HG03025 (cell line): Measurements from ENCODE around the gene SPATA24.

Experiments
- ATAC-seq: cut with Tn5 transposase; IDR thresholded peaks from one replicate; pipeline ENCODE4 v1.9.1; 2021; ENCODE audit warnings: mild to moderate bottlenecking, moderate library complexity; ENCODE audit not compliant: unreplicated experiment, low FRiP score

SPATA24 gene

DNA sequence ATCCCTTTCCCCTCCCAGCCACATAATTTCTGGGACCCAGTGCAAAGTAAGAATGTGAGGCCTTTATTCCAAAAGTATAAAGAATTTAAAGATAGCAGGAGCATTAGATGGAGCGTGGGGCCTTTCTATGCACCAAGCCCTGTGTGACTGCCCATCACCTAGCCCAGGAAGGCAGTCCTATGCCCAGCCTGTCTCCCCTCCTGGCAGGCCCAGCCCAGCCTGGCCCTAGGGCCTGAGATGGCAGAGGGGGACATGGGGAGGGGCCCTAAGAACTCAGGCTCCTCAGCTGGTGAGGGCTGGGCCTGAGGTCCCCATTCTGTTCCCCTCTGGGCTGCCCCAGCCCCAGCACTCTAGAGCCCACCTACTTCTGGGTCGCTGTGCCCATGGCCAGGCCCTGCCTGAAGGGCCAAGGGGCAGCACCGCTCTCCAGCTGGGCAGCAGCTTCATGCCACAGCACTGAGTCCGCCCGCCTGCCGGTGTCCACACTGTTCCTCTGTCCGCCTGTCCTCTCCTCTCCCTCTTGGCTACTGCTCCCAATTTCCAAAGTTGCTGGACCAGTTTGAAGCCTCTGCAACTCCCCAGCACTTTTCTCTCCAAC, 19.8 kb downstream of the SPATA24 start:
- ATAC-seq = no peak

DNA sequence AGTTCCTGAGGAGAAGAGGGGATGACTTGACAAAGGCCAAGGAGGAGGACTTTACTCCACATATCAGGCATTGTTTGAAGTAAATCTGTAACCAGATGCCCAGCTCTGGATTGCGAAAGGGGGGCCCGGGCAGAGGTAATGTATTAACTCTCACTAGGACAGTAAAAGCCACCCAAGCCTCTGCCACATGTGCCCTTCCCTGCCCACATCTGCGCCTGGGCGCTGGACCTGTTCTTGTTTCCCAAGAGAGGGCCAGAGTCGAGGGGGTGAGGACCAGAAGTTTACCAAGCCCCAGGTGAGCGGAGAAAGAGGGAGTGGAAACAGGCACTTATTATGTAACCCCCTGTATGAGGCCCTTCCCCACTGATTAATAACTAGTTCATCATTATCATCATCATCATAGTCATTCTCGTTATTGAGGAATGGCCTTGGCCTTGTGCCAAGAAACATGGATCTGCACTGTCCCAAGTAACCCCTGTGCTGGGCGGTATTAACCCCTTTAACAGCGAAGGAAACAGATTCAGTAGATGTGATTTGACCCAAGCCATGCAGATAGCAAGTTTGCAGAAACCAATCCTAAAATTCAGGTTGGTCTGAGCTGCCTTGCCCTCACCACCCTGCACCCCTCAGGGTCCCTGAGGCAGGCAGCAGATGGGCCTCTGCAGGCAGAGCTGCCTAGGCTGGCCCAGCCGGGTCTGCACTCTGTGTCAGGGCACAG, 20.5 kb downstream of the SPATA24 start, which contains the start of gene SLC23A1:
TSS of gene SLC23A1 (minus strand) at position 23 of the 718 bp plus-strand sequence. CDS start 44 bp downstream, outside the sequence.
- ATAC-seq = no peak

- no peak for ATAC-seq
These were observed 21.1 kb downstream of the SPATA24 start for GRCh38 chr5:139382807-139383206.

GRCh38 chr5:139381837-139382761, 21.8 kb downstream of the SPATA24 start:
- no peak for ATAC-seq

DNA sequence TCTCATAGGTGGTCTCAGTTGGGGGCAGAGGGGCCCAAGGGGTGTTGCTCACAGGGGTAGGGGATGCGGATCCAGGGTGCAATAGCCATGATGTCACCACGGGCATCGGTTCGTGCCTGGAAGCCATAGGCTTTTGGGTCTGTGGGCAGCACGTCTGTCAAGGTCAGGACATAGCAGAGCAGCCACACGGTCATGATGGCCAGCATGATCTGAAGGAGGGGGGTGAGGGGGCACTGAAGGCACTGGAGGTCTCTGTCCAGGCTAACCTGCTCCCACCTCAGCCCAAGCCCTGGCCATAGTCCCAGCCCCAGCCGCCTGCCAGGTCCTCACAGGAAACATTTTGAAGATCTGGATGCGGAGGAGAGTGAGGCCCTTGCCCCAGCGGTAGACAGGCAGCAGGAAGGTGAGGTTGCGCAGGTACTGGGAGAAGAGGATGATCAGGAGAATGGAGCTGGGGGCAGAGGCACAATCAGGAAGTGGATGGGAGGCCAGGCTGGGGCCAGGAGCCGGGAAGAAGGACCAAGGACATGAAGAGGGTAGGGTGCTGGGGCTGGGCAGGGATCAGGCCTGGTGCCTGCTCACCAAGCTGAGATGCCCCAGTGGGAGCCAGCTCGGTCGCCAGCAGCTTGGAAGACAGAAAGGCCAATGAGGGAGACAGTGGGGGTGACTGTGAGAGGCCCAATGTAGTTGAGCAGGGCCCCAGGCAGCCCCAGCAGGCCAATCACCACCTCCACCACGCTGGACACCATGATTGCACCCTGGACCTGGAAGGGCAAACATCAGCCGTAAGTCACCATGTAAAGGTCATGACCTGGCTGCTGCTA, 24.1 kb downstream of the SPATA24 start:
- ATAC-seq = no peak

- no peak for ATAC-seq
These were observed 24.9 kb downstream of the SPATA24 start for GRCh38 chr5:139378941-139379361.

DNA sequence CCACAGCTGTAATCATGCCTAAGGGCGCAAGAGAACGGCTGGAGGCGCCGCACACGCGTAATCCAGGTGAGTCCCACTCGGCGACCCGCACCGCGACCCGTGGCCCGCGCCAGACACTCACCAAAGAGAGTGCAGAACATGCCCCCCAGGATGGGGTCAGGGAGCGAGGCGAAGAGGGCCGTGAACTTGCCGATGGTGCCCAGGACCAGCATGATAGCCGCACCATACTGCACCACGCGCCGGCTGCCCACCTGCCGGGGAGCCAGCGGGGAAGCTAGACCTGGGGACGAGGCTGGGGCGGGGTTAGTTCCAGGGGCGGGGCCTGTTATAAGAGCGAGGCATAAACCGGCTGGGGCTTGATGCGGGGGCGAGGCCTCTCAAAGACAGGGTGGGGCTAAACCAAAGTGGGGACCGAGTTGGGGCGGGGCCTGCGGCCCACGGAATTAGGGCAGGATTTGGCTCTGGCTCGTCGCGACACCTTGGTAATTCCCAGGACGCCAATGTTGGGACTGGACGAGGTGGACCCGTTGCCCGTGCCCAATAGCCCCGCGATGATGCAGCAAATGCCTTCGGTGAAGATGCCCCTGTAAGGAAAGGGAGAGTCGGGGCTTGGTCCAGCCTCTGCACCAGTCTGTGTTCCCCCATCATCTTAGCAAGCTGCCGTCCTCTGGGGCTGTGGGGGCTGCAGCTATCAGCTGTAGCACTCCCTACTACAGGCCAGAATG, 25.6 kb downstream of the SPATA24 start:
- ATAC-seq = no peak

DNA sequence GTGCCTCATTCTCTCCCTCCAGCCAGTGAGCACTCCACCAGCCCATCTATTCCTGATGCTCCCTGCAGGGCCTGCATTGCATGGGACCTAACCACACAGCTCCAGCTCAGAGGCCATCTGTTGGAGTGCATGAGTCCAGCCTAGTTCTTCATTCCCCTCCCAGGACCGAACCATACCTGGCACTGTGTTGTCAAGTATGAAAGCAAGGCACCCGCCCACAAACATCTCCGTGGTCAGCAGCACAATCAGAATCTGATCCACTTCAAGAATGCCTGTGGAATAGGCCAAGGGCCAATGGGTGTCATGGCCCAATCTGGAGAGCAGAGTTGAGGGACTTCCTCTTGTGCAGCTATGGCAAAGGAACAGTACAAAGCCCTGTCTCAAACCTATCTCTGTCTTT, 26.7 kb downstream of the SPATA24 start:
- no peak for ATAC-seq

DNA sequence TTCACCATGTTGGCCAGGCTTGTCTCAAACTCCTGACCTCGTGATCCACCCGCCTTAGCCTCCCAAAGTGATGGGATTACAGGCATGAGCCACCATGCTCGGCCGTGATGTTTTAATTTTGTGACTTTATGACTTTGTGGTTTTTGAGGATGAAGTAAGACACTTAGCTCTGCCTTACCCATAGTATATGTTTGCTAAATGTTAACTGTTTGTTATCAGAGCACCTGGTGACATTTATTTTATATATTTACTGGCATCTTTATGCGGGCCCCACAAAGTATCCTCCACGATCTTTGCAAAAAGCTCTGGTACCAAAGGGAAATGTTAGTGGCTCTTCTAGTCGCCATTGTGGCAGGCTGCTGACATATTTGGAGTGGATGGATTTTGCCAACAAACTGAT, 27.5 kb downstream of the SPATA24 start:
- no peak for ATAC-seq

DNA sequence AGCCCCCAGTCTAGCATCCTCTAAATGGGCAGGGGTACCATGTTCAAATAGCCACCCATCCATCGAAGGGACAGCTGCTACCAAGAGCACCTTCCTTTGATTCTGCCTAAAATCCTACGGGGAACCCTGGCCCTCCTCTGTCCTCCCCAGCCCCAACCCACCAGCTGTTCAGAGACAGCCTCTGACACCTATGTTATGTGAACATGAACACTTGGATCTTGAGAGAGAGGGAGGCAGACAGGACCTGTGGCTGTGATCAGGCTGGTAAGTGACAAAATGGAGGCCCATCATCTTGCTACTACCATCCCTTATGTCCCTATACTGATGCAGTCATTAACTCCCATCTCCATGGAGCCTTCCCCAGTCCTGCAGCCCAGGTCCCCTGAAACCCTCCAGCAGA, 29.0 kb downstream of the SPATA24 start:
- no peak for ATAC-seq

DNA sequence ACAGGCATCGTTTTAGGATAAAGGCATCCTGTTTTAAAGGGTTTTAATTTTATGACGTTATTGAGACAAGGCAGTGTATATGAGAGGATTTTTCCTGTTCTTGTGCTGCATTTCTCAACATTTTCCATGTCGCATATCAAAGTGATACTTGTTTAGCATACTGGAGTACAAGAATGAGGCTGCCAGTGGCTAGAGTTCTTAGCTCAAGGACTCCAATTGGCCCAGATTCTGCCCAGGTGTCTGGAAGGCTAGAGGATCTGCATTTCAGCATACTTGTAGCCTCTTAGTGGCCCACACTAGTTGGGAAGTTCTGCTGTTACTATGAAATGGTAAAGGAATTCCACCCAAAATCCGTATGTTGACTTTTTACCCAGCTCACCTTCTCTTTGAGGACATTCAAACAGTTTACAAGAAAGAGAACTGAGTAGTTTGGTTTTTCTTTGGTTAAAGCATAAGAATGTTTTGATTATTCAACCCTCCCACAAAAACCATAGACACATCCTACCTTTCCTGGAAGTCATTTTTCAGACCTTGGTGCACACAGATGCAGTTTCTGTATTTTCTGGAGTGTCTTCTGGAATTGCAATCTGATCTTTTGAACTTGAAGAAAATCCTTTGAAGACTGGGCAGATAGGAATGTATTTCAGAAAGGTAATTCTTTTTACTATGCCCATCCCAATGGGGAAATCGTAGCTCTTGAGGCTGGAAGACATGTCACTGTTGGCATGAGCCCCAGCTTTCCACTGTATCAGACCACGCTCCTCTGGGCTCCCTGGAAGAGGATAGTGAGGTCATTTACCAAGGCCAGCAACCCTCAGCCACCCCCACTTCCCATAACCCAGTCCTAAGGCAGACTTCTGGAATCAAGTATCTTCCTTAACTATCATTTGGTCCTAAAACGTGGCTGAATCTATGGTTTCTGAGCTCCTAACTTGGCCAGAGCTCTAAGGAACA, 32.1 kb downstream of the SPATA24 start:
- ATAC-seq = no peak

DNA sequence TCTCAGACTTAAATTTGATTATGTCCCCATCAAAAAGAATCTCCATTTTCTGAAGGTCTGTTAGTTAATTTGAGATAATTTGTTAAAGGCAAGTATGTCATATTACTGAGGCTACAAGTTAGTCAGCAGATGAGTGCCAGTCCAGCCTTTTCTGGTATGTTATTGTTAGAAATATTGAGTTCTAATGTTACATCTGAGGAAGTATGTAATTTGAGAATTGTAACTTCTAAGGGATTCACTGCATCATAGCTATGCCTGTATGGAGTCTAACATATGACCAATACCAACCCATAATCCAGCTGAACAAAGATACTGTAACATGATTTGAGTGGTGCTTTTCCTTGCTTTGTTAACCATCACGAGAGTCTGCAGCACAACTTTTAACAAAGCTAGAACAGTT, 34.7 kb downstream of the SPATA24 start:
- no peak for ATAC-seq

GRCh38 chr5:139368613-139369012, 35.3 kb downstream of the SPATA24 start:
- ATAC-seq = no peak

- ATAC-seq = no peak
These were observed 39.4 kb downstream of the SPATA24 start for GRCh38 chr5:139364466-139364865.

- no peak for ATAC-seq
These were observed 40.0 kb downstream of the SPATA24 start for GRCh38 chr5:139363937-139364336.

GRCh38 chr5:139361835-139362429, 42.0 kb downstream of the SPATA24 start:
- ATAC-seq = no peak

DNA sequence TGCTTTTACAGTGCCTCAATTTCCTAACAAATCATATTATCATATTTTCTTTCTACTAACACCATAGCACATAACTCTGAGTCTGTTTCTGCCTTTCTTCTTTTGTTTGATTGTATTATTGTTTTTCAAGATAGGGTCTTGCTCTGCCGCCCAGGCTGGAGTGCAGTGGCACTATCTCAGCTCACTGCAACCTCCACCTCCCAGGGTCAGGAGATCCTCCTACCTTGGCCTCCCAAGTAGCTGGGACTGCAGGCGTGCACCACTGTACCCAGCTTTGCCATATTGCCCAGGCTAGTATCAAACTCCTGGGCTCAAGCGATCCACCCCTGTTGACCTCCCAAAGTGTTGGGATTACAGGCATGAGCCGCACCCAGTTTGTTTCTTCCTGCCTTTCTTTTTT, 43.5 kb downstream of the SPATA24 start:
- no peak for ATAC-seq

GRCh38 chr5:139358064-139358463, 45.8 kb downstream of the SPATA24 start:
- no peak for ATAC-seq
